HG03520 (cell line): Measurements from ENCODE around the gene TWIST2.

Source experiments
- ATAC-seq: cut with Tn5 transposase; IDR thresholded peaks from one replicate; pipeline ENCODE4 v1.9.1; 2021; ENCODE audit warnings: mild to moderate bottlenecking, moderate library complexity; ENCODE audit not compliant: unreplicated experiment

TWIST2 gene

GRCh38 chr2:238949710-238950345, 101.9 kb downstream of the TWIST2 start:
- no peak for ATAC-seq

DNA sequence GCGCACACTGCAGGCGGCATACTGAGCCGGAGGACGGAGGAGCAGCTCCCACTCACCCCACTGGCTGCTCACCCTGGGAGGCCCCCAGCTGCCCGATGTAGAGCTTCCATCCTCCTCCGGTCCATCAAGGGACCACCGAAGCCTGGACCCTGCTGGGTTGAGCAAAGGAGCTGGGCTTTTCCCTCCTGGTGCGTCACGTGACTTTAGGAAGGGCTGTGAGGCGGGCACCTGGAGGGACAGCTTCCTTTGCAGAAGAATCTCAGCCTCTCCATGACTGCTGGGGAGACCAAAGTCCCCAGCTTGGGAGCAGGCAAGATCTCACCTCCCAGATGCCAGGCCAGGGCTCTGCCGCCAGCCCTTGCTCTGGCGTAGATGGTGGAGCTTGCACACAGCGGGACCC, 102.7 kb downstream of the TWIST2 start:
- no peak for ATAC-seq

DNA sequence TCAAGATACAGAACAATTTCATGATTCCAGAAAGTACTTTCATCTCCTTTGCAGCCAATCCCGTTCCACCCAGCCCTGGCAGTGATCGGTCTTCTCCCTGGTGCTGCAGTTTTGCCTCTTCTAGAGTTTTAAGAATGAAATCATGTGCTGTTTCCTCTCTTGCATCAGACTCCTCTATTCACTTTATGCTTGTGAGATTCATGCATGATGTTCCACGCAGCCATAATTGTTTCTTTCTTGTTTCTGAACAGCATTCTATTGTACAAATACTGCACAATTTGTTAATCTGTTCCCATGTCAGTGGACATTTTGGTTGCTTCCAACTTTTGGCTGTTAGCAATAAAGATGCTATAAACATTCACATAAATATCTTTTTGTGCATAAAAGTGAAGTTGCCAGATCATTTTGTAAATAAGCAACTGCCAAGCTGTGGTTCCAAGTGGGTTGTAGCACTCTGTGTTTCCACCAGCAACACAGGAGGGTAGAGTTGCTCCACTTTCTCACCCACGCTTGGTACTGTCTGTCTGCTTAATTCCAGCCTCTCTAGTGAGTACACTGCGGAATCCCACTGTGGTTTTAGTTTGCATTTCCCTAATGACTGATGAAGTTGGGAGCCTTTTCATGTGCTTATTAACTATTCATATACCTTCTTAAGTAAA, 104.5 kb downstream of the TWIST2 start:
- no peak for ATAC-seq

DNA sequence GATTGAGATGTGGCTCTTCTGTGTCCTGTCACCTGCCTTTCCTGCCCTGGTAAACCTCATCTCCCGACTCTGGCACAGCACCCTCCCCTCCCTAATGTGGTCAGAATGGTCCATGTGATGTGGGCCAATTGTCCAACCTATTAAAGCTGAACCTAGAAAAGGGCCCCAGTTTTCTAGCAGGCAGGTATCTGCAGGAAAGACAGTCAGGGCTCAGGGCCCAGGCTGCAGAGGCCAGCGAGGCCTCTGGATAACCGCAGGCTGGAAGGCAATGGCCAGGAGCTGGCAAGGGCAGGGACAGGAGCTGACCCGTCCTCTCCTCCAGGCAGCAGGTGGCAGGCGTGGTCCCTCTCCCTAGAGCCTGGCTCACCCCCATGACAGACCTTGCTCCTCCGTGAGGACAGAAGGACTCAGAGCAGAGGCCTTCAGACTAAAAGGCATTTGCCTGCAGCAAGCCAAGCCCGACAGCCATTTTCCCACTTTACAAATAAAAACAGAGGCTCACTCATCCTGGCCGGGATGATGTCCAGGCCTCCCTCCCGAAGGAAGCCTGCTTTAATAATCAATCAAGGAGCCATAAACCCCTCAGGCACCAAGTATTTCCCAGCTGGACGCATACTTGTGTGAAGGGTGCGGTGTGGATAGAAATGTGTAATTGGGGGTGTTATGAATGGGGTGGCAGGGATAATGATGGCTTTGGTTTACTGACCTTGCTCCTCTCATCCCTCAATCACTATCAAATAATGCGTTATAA, 107.1 kb downstream of the TWIST2 start:
- ATAC-seq = no peak

GRCh38 chr2:238955648-238956531, 108.0 kb downstream of the TWIST2 start:
- ATAC-seq = no peak

DNA sequence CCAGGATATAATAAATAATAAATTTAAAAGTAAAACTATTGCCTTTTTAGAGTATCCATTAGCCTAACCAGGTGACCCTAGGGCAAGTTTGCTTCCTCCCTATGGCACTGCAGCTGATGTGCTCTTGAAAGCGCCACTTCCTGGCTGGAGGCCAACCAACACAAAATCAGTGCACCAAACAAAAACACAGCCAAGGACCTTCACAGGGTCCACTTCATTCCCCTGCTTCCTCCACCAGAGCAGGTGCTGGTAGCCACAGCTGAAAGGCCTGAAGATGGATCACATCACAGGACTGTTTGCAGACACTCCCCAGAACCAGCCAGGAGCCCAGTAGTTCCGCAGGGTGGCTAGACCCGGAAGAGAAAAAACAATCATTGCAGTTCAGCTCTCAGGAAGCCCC, 108.8 kb downstream of the TWIST2 start:
- no peak for ATAC-seq
